ENCODE results near the gene LHFPL4. TPM values are rescaled to one million over a fixed set of nuclear protein-coding genes. Genes with fewer than 3 reads are reported as not detected.
"Not testable (repeated sequence)": the region's sequence is repeated elsewhere in the genome, so short reads cannot be mapped to it uniquely, and the experiment has no call there.

The LHFPL4 gene
- total RNA-seq, 1 donor from 2014 or later: not detected

GRCh38 chr3:9496893-9497292 lies 56.7 kb downstream of the LHFPL4 start:
- no peak overlapping the region for H3K4me3 Mint-ChIP-seq
- peaks cover 7% of the 10 kb centered on the region for H3K4me1 Mint-ChIP-seq
- DNase-seq: no peak
- ATAC-seq (ENCODE audit: low read depth): no peak
- ChIA-PET CTCF (no interaction called here), POLR2A (no interaction called here)
- TF ChIP-seq CTCF (IDR thresholded peaks at IDR 0.05): no peak
- no peaks in the 10 kb centered on the region for H3K36me3 Mint-ChIP-seq (ENCODE audit: low read depth)
- intact Hi-C loops (cut with micrococcal nuclease): no loop called here
- H3K9me3 Mint-ChIP-seq: no peaks in the 10 kb centered on the region
- peaks cover 21% of the 10 kb centered on the region for H3K27me3 Mint-ChIP-seq
- H3K27ac Mint-ChIP-seq: no peak overlapping the region

GRCh38 chr3:9494036-9494435 lies 59.6 kb downstream of the LHFPL4 start:
- CTCF ChIA-PET: interaction anchor here (0.7 kb wide), 1 partner anchor 17 kb away, joined by 4 read pairs; no protein-coding TSS in a partner anchor
- H3K4me1 Mint-ChIP-seq, H3K27me3 Mint-ChIP-seq: not testable (repeated sequence)

GRCh38 chr3:9491506-9491905 lies 62.1 kb downstream of the LHFPL4 start:
- H3K4me3 Mint-ChIP-seq: no peak overlapping the region
- H3K9me3 Mint-ChIP-seq: peaks cover 5% of the 10 kb centered on the region
- no peak overlapping the region for H3K27ac Mint-ChIP-seq
- no peaks in the 10 kb centered on the region for H3K4me1 Mint-ChIP-seq
- POLR2A ChIA-PET: no interaction called here
- peaks cover 8% of the 10 kb centered on the region for H3K36me3 Mint-ChIP-seq (ENCODE audit: low read depth)
- no peak for DNase-seq
- CTCF ChIA-PET: interaction anchor here (2.1 kb wide), 1 partner anchor 12 kb away, joined by 13 read pairs; no protein-coding TSS in a partner anchor
- intact Hi-C loops (cut with micrococcal nuclease): no loop called here
- TF ChIP-seq CTCF (IDR thresholded peaks at IDR 0.05): no peak
- ATAC-seq (ENCODE audit: low read depth): no peak
- no peaks in the 10 kb centered on the region for H3K27me3 Mint-ChIP-seq

More at GRCh38 chr3:9494036-9494435, 59.6 kb downstream of the LHFPL4 start:
- intact Hi-C loops (cut with micrococcal nuclease); H3K27ac Mint-ChIP-seq; H3K36me3 Mint-ChIP-seq (ENCODE audit: low read depth); ATAC-seq (ENCODE audit: low read depth); H3K4me3 Mint-ChIP-seq; DNase-seq; H3K9me3 Mint-ChIP-seq; POLR2A ChIA-PET: not testable (repeated sequence)

GRCh38 chr3:9485248-9485647 lies 68.4 kb downstream of the LHFPL4 start:
- no peak for ATAC-seq (ENCODE audit: low read depth)
- H3K4me3 Mint-ChIP-seq: no peak overlapping the region
- no peaks in the 10 kb centered on the region for H3K27me3 Mint-ChIP-seq
- peaks cover 5% of the 10 kb centered on the region for H3K9me3 Mint-ChIP-seq
- intact Hi-C loops (cut with micrococcal nuclease): no loop called here
- TF ChIP-seq CTCF (IDR thresholded peaks at IDR 0.05): no peak
- ChIA-PET POLR2A (no interaction called here), CTCF (no interaction called here)
- no peak for DNase-seq
- no peaks in the 10 kb centered on the region for H3K4me1 Mint-ChIP-seq
- H3K27ac Mint-ChIP-seq: no peak overlapping the region
- H3K36me3 Mint-ChIP-seq (ENCODE audit: low read depth): peaks cover 42% of the 10 kb centered on the region

GRCh38 chr3:9480265-9480664 lies 73.4 kb downstream of the LHFPL4 start:
- DNase-seq (no peak), ATAC-seq (ENCODE audit: low read depth) (no peak)
- Mint-ChIP-seq H3K9me3 (no peaks in the 10 kb centered on the region), H3K4me1 (no peaks in the 10 kb centered on the region), H3K4me3 (no peak overlapping the region), H3K27me3 (no peaks in the 10 kb centered on the region), H3K27ac (no peak overlapping the region), H3K36me3 (ENCODE audit: low read depth) (peaks cover 67% of the 10 kb centered on the region)
- ChIA-PET CTCF (no interaction called here), POLR2A (no interaction called here)
- intact Hi-C loops (cut with micrococcal nuclease): no loop called here
- no peak for TF ChIP-seq CTCF (IDR thresholded peaks at IDR 0.05)

GRCh38 chr3:9476935-9477334 lies 76.7 kb downstream of the LHFPL4 start:
- CTCF ChIA-PET: interaction anchor here (0.5 kb wide), 1 partner anchor 17 kb away, joined by 4 read pairs; no protein-coding TSS in a partner anchor
- Mint-ChIP-seq H3K4me1 (no peaks in the 10 kb centered on the region), H3K4me3 (no peak overlapping the region), H3K27me3 (no peaks in the 10 kb centered on the region), H3K27ac (no peak overlapping the region), H3K9me3 (no peaks in the 10 kb centered on the region), H3K36me3 (ENCODE audit: low read depth) (peaks cover 88% of the 10 kb centered on the region)
- intact Hi-C loops (cut with micrococcal nuclease): no loop called here
- ATAC-seq (ENCODE audit: low read depth): no peak
- POLR2A ChIA-PET: no interaction called here
- no peak for TF ChIP-seq CTCF (IDR thresholded peaks at IDR 0.05)
- no peak for DNase-seq
